ENCODE measurements around the gene MRPS34. TPM values are rescaled to one million over a fixed set of nuclear protein-coding genes. Genes with fewer than 3 reads are reported as not detected.

MRPS34 gene
- total and polyA plus RNA-seq, 9 of the 15 experiments (the other 6 are each of a cell fraction or from before 2014, with no cell fraction given): 5.2 to 334 (median 92.8) TPM

DNA sequence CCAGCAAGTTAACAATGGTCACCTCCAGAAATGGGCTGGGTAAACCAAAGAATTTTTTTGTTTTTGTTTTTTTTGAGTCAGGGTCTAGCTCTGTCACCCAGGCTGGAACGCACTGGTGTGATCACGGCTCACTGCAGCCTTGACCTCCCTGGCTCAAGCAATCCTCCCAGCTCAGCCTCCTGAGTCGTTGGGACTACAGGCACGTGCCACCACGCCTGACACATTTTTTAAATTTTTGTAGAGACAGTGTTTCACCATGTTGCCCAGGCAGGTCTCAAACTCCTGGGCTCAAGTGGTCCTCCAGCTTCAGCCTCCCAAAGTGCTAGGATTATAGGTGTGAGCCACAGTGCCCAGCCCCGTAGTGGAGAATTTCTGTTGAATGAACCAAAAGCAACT lies 7.7 kb upstream of the MRPS34 start (continued):
- no peak for TF ChIP-seq FOS (IDR thresholded peaks at IDR 0.05; ENCODE audit: extremely low read depth, insufficient read length)
- no peak for TF ChIP-seq XRCC4 (IDR thresholded peaks at IDR 0.05; ENCODE audit: extremely low read depth, insufficient read depth, insufficient read length)
- no peak for TF ChIP-seq YBX1 (IDR thresholded peaks at IDR 0.05)
- TF ChIP-seq, protein P1, sequence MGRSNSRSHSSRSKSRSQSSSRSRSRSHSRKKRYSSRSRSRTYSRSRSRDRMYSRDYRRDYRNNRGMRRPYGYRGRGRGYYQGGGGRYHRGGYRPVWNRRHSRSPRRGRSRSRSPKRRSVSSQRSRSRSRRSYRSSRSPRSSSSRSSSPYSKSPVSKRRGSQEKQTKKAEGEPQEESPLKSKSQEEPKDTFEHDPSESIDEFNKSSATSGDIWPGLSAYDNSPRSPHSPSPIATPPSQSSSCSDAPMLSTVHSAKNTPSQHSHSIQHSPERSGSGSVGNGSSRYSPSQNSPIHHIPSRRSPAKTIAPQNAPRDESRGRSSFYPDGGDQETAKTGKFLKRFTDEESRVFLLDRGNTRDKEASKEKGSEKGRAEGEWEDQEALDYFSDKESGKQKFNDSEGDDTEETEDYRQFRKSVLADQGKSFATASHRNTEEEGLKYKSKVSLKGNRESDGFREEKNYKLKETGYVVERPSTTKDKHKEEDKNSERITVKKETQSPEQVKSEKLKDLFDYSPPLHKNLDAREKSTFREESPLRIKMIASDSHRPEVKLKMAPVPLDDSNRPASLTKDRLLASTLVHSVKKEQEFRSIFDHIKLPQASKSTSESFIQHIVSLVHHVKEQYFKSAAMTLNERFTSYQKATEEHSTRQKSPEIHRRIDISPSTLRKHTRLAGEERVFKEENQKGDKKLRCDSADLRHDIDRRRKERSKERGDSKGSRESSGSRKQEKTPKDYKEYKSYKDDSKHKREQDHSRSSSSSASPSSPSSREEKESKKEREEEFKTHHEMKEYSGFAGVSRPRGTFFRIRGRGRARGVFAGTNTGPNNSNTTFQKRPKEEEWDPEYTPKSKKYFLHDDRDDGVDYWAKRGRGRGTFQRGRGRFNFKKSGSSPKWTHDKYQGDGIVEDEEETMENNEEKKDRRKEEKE (IDR thresholded peaks at IDR 0.05; ENCODE audit: borderline replicate concordance in 1 of 2, control insufficient read depth in 1 of 2, low read depth in 2 of 2, low read length in 1 of 2): no peak
- TF ChIP-seq, protein P2, sequence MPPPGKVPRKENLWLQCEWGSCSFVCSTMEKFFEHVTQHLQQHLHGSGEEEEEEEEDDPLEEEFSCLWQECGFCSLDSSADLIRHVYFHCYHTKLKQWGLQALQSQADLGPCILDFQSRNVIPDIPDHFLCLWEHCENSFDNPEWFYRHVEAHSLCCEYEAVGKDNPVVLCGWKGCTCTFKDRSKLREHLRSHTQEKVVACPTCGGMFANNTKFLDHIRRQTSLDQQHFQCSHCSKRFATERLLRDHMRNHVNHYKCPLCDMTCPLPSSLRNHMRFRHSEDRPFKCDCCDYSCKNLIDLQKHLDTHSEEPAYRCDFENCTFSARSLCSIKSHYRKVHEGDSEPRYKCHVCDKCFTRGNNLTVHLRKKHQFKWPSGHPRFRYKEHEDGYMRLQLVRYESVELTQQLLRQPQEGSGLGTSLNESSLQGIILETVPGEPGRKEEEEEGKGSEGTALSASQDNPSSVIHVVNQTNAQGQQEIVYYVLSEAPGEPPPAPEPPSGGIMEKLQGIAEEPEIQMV (tag; conservative IDR thresholded peaks at IDR 0.05; ENCODE audit: low read depth): no peak
- no peak for TF ChIP-seq MCM3 (IDR thresholded peaks at IDR 0.05)
- TF ChIP-seq PRPF4 (IDR thresholded peaks at IDR 0.05; ENCODE audit: insufficient read depth, low read depth, low read length, poor library complexity, severe bottlenecking): no peak
- TF ChIP-seq C11orf30 (IDR thresholded peaks at IDR 0.05; ENCODE audit: low read depth): no peak
- no peak for TF ChIP-seq LCOR (CRISPR knock-in tag; IDR thresholded peaks at IDR 0.05)
- TF ChIP-seq SMAD3 (CRISPR knock-in tag; conservative IDR thresholded peaks at IDR 0.05): no peak
